Breast epithelium (tissue), 3 donors: ENCODE measurements around the gene PML.
A peak's percentile ranks its signal among the peaks of the same experiment; 100 is the strongest.

Experiments
- POLR2AphosphoS5 ChIP-seq, 3 donors: sonication (generic); formaldehyde crosslinking; IDR thresholded peaks; one replicate each; pipeline ENCODE4 v1.6.1; 2017; ENCODE audit warnings: antibody characterized with exemption in 3 of 3
- TF ChIP-seq, protein P1 (sequence below), 3 donors: fragments of 450-650 bp; IDR thresholded peaks; one replicate each; pipeline ENCODE4 v1.5.1; 2016 to 2017; ENCODE audit warnings: antibody characterized with exemption in 3 of 3, mild to moderate bottlenecking in 3 of 3, moderate library complexity in 3 of 3

DNA sequence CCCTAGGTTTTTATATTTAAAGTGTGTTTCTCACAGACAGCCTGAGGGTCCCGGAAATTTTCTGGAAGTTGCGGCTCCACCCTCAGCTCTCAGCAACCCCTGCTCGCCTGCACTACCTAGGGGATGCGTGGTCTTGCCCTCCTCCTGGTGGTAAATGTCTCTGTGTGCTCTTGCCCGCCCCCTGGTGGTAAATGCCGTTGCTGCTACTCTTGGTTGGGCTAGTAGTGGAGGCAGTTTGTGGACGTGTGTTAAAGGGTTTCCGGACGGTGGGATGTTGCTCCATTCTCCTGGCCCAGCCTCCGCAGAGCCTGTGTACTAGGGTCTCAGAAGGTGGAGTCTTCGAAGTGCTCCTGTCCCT lies 29.8 kb upstream of the PML start:
- TF ChIP-seq, protein P1, sequence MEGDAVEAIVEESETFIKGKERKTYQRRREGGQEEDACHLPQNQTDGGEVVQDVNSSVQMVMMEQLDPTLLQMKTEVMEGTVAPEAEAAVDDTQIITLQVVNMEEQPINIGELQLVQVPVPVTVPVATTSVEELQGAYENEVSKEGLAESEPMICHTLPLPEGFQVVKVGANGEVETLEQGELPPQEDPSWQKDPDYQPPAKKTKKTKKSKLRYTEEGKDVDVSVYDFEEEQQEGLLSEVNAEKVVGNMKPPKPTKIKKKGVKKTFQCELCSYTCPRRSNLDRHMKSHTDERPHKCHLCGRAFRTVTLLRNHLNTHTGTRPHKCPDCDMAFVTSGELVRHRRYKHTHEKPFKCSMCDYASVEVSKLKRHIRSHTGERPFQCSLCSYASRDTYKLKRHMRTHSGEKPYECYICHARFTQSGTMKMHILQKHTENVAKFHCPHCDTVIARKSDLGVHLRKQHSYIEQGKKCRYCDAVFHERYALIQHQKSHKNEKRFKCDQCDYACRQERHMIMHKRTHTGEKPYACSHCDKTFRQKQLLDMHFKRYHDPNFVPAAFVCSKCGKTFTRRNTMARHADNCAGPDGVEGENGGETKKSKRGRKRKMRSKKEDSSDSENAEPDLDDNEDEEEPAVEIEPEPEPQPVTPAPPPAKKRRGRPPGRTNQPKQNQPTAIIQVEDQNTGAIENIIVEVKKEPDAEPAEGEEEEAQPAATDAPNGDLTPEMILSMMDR (IDR thresholded peaks at IDR 0.05): peak; percentile 85 to 87 (median 86)
- TF ChIP-seq POLR2AphosphoS5 (IDR thresholded peaks at IDR 0.05): no peak
